NOMO-1 (cell line): ENCODE data around the gene KDM4C.
"Not testable (repeated sequence)": the region's sequence is repeated elsewhere in the genome, so short reads cannot be mapped to it uniquely, and the experiment has no call there.

Experiments used
- DNase-seq, 2 experiments: peaks; one replicate each; lab custom pipeline; 2025; ENCODE audit not compliant: unreplicated experiment in 2 of 2; lab: John Stamatoyannopoulos, UW

Gene KDM4C

DNA sequence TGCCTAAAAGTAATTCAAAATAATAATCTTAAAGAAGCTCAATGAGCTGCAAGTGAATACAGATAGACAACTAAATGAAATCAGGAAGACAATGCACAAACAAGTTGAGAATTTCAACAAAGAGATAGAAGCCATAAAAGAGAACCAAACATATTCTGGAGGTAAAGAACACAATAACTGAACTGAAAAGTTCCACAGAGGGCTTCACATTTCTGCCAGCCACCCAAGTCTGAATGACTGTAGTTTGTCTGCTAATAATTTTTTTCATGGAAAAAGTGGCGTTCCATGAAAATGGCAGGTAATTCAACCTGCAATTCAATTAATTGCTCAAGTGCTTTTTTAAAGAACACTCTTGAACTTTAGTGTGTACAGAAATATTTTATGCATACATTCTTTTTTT is 251.3 kb downstream of the KDM4C start:
- DNase-seq = no peak

DNA sequence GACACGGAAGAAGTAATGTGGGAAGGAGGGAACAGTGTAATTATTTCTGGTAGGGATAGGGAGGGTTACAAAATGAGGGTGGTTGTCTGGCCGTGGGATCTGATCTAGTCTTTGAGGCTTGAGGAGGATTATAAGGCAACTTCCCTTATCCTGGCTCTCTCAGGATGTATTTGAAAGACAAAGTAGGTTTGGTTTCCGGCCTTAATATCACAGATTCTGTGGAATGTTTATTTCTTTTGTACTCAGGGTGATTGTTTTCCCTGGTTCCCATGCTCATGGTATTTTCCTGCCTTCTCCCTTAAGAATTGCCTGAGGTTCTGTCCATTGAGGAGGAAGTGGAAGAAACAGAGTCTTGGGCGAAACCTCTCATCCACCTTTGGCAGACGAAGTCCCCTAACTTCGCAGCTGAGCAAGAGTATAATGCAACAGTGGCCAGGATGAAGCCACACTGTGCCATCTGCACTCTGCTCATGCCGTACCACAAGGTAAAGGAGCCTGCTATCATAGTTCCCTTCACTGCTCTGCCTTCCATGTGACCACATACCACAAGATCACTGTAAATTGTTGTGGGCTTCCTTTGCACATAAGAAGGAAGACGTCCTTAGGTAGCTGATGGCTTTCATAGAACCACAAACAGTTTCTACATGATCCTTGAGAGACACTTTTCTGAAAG is 253.8 kb downstream of the KDM4C start:
- peak in 1 of 2 experiments; percentile 61 for DNase-seq

DNA sequence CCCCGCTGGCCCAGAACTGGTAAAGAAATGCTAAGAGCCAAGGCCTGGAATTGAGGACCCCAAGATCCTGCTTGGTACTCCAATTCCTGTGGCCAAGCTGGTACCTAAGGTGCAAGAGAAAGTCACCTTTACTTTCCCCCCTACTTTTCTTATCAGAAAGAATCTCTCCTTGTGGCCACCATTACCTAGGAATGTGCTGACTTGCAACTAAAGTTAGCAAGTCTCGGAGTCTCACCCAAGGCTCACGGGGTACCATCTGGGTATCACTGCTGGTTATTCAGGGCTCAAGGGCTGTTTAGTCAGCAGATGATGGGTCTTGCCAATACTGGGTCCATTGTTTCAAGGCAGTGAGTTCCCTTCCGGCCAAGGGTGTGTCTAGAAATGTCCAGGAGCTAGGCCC is 270.2 kb downstream of the KDM4C start:
- DNase-seq = no peak

DNA sequence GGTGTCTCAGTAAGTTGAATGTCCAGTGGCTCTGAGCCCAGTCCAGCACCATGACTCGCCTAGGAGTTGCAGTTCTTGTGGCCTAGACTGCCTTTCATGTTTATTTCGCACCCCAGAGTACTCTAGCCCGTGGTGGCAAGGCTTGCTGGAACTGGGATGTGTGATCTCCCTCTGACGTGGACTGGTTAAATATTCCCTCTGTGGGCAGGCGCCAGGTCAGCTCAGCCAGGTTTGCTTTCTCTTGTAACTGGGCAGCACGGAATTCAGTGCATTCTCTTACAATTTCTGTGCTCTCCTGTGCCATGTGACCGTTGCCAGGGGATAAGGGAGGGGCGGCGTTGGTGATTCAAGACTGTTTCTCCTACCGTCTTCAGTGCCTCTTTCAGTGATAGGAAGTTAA is 270.8 kb downstream of the KDM4C start:
- DNase-seq = no peak

DNA sequence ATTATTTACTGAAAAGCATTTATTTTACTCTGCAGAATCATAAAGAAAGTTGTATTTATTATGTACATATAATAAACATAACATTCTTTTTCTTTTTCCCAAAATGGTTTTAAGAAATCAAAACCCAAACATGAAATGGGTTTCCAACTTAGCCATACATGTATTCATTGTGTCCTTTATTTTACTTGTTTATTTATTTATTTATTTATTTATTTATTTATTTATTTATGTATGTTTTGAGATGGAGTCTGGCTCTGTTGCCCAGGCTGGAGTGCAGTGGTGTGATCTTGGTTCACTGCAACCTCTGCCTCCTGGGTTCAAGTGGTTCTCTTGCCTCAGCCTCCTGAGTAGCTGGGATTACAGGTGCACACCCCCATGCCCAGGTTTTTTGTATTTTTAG is 273.2 kb downstream of the KDM4C start:
- not testable (repeated sequence) for DNase-seq

DNA sequence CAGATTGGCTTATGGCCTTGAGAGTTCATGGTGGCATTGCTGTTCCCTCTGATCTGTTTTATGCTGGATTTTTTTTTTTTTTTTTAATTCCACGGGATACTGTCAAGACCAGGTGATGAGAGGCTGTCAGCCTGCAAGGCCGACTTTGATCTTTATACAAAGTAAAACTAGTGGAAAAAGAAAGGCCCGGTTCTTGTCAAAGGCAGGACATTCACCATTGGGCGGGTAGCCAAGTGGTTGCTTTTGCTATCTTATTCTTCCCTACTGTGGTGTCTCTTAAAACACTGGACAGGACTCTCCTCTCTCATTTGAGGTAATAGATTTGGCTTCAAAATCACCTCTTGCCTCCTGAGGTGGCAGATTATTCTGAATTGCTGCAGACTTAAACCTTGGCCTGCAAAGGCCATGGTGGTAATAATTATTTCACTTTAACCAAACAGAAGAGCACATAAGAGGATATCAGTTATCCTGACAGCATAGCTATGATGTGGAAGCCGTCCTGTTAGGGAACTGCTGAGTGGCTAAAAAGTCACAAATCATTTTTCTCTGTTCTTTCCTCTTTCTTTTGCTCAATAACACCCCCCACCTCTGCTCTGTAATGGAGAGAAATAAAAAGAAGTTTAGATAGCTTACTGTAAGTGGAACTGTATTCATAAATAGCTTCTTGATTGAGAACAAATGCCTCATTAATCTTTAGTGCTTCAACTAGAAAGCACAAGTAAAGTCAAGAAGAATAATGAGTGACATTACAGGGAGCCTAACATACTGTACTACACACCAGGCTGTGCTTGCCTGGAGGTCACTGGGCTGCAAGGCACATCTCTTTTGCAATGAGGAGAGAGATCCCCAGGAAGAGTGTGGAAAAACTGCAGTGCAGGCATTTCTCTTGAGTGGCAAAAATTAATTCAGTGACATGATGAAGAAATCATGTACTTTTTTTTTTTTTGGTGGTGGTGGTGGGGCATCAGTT is 275.6 kb downstream of the KDM4C start:
- DNase-seq = no peak

DNA sequence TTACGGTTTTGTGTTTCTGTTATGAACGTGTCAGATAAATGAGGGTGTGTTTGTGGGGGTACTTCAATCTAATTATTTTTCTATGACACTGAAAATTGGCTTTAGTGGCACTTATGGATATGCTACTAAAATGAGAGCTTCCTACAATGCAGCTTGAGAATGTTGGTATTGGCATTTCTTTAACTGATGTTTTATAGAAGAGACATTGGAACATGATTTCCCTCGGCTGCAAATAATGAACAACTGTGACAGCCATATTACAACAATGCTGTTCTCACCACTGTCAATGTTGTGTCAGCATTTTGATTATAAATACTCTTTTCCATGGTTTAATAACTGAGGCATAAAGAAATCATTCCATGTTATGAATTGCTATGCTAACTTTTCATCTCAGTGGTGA is 279.4 kb downstream of the KDM4C start:
- no peak for DNase-seq

DNA sequence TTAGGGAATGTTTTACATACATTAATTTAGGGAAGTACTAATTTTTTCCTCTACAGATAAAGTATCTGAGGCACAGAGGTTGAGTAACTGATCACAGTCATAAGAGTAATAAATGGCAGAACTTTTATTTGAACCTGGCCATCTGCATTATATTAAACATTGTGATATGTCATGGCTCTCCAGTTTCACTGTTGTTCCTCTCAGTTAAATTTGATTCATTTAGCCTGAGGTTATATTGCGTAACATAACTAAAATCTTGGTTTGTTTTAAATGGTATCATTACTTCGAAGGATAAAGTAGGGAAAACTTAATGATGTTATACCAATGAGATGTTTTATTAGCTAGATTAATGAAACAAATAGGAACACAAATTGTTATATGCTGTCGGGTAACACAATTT is 284.4 kb downstream of the KDM4C start:
- no peak for DNase-seq

DNA sequence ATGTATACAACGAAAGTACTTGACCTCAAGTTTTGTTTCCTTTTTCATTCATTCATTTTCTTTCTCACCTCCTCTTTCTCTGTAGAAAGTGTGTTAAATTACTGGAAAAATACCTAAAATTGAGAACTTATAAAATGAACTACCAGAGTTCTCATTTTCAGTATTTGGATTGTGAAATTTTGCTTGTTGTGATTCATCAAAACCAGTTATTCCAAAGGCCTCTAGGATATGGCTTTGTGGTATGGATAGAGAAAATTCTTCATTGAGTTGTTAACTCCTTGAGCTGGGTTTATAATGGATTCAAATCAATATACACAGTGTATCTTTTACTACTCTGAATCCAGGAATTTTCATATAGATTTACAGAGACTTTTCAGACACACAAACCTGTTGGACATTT is 287.6 kb downstream of the KDM4C start:
- no peak for DNase-seq

DNA sequence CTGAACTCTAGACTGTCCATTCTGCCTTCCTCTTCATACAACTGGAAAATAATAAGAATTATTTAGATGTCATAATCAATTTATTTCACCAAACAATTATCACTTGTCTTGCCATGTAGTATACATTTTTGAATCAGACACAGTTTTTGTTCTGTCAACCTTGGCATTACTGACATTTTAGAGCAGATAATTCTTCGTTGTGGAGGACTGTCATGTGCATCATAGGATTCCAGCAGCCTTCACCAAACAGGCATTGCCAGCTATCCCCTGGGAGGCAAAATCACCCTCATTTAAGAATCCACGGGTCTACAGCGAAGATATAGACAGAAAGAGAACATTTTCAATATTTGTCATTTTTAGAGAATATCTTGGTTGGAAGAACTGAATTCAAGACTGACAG is 293.9 kb downstream of the KDM4C start:
- DNase-seq = no peak

DNA sequence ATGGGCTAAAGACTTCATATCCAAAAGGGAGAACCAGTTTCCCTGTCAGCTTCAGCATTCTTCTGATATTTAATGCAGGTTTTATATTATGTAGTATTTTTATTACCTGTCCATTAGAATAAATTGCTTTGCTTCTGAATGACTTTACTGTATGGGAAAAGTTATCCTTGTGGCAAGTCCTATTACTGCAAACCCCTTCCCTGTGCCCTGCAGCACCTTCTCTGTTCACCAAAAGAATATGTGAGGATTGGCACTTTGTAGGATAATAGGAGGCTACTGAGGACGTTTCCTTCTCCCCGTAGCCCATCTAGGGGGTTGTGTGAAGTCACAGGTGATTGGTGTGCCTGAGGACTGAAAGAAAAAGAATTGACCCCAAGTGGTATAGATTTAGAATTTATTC is 296.1 kb downstream of the KDM4C start:
- DNase-seq = no peak

DNA sequence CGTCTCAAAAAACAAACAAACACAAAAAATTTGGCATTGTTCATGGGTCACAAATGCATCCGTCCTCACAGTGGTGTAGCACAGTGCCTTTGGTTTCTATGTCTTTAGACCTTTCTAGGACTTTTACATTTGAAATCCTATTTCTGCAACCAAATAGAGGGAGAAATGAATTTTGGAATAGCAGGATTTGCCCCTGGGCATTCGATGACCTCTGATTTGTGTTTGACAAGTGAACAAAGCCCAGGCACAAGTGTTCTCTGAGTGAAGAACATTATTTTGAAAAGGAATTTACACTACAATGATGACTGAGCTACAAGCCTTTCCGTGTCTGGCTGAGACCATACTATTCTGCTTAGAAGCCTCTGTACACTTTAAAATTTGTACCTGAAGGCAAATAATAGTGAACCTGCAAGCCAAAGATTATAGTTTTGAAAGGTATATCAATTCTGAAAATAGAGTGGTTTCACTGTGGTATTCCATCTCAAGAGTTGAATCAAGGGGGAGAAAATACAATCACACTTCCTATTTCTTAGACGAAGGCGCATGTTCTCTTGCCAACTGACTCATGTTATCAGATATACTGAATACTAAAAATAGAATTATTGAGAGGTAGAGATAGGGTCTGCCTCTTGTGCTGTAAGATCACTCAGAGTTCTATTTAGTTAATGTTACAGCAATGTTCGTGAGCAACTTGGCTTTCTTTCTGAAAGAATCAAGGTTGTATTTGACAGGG is 297.6 kb downstream of the KDM4C start:
- DNase-seq = no peak

DNA sequence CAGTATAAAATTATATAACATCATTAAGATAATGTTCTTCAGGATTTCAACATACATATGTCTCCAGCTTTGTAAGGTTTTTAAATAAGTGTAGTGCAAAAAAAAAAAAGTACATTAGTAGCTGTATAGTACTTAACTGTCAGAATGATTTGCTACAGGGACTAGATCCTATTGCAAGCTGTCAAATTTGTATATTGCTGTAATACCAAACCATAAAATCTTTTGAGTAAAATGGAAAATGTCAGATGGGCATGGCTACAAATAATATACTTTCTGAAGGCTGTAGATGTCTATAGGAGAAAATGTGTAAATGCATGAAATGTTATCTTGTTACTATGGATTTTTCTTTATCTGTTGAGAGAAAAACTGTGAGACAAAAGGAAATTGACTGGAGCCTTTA is 298.5 kb downstream of the KDM4C start:
- no peak for DNase-seq

DNA sequence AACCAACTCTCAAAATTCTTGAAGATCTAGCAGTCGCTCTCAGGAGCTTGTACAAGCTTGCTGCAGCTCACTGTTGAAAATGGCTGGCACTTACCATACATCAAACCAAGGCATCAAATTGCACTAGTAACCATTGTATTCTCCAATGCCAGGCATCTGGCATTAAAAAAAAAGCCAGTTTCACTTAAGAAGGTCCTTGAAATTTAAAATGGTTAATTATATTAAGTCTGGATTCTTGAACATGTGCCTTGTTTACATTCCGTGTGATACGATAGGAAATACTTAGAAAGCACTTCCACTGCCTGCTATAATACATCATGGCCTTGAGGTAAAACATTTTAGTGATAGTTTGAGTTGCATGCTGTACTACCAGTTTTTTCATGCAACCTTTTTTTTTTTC is 300.7 kb downstream of the KDM4C start:
- DNase-seq = no peak

DNA sequence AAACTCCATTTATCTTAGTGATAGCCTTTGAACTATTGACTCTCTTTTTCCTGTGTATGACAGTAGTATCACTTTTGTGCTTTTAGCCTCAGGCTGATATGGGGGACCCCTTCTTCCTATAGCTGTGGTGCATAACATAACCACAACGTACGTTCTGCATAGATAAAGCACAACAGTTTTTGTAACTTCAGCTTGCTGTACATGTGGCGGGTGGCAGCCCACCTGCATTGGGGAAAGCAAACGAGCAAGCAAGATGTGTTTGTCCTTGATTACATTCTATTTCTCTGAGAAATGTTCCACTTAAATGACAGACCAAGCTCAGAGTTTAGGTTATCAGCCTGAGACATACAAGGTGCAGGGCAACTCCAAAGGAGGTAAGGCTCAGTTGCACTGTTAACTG is 309.4 kb downstream of the KDM4C start:
- DNase-seq = no peak

DNA sequence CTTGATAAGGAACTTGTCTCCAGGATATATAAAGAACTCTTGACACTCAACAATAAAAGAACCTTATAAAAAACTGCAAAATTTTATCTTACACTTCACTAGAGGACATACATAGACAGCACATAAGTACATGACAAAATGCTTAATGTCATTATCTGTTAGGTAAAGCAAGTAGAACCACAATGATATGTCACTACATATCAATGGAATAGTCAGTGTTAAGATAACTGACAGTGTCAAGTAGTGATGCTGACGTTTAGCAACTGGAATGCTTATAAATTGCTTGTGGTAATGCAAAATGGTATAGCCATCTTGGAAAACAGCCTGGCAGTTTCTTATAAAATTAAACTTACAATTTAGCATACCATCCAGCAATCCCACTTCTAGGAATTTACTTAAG is 314.1 kb downstream of the KDM4C start:
- DNase-seq = no peak

DNA sequence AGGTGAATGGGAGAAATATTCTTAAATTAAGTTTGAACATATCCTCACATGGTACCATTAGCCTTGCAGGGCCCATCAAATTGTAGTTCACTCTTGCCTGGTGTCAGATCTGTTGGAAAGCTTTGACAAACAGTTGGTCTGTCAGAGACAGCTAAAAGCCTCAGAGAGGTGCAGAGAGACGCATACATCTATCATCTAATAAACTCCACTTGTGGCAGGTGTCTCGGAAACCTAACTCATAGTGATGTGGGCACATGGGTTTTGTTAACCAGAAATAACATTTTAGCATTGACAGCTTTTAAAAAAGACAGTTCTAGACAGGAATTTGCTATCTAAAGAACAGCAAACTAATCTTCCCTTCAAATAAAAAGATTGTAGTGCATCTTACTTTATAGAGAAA is 315.9 kb downstream of the KDM4C start:
- DNase-seq = no peak

DNA sequence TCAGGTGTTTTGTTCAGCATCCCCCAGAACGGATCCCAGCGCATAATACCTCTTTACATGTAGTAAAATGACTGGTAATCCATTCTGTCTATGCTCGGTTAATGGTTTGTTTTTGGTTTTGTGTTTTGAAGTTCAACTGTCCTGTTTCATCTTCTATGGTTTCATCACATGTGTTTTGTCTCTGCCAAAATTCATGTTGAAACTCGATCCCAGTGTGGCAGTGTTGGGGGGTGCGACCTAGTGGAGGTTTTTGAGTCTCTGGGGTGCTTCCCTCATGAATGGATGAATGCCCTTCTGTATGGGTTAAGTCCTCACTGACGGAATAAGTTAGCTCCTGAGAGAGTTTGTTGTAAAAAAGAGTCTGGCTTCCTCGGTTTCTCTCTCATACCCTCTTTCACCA is 317.4 kb downstream of the KDM4C start:
- no peak for DNase-seq

DNA sequence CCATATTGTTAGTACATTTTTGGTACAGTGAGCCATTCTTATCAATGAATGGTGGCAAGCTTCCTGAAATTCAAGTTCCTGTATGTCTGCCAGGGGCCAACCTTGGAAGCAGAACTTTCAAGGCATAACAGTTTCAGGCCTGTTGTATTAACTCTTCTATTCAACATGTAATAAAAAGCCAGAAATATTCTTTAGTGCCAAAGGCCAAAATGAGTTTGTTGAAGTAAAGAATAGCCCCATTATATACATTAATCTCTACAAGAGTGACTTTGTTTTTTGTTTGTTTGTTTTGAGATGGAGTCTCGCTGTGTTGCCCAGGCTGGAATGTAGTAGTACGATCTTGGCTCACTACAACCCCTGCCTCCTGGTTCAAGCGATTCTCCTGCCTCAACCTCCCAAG is 321.3 kb downstream of the KDM4C start:
- DNase-seq = no peak

DNA sequence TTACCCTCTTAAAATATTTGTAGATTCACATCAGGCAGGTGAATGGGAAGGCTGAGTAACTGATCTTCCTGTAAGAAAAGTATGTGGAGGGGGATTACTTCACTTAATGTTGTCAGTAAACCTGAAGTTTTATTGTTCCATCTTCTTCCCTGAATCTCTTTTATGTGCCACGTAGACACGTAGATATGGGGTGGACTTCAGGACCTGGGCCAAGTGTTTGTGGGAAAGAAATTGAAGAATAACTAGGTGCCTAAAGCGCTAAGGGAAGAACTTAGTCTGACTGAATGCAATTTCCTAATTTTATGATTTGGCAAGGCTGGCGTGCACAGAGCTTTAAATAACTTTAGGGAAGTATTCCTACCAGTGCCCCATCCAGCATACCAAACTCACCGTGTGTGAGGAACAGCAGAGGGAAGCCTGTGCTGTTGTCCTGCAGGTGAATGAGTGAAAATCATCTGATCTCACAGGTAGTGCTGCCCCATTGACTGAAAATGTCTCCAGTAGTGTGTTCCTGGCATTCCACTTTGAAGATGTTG is 323.4 kb downstream of the KDM4C start:
- DNase-seq = peak; percentile 16 to 42

DNA sequence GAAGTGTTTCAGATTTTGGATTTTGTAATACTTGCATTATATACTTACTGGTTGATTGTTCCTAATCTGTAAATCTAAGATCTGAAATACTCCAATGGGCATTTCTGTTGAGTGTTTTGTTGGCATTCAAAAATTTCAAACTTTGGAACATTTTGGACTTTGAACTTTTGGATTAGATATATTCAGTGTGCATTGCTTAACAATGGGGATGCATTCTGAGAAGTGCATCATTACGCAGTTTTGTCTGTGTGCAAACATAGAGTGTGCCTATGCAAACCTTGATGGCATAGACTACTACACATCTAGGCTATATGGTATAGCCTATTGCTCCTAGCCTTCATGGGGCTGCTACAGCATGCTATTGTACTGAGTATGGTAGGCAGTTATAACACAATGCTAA is 325.4 kb downstream of the KDM4C start:
- DNase-seq = no peak
